ENCODE measurements around the gene ELAVL1. TPM values are rescaled to one million over a fixed set of nuclear protein-coding genes. Genes with fewer than 3 reads are reported as not detected.

ELAVL1 gene
- total and polyA plus RNA-seq, 2 of the 13 experiments (the other 11 are each of a cell fraction or from before 2014, with no cell fraction given), result 27.9 to 38.4 TPM

GRCh38 chr19:7943444-7944176, 61.8 kb downstream of the ELAVL1 start, which contains the start of gene TIMM44 (continued):
- peak; percentile 96 for TF ChIP-seq KDM2A (CRISPR knock-in tag; IDR thresholded peaks at IDR 0.05; ENCODE audit: borderline replicate concordance, low read depth)
- peak; percentile 89 for TF ChIP-seq BRD4 (CRISPR knock-in tag; IDR thresholded peaks at IDR 0.05)
- TF ChIP-seq ZNF879 (CRISPR knock-in tag; IDR thresholded peaks at IDR 0.05), result no peak
- peak; percentile 72 for TF ChIP-seq ZNF574 (CRISPR knock-in tag; IDR thresholded peaks at IDR 0.05)
- no peak for TF ChIP-seq ZBTB10 (CRISPR knock-in tag; IDR thresholded peaks at IDR 0.05; ENCODE audit: borderline replicate concordance)
- no peak; the same call in 1 of the 2 replicates for TF ChIP-seq ZFAT (CRISPR knock-in tag; conservative IDR thresholded peaks at IDR 0.05)
- TF ChIP-seq NBN (conservative IDR thresholded peaks at IDR 0.05), result no peak
- TF ChIP-seq ZNF792 (CRISPR knock-in tag; IDR thresholded peaks at IDR 0.05), result peak; percentile 62; the same call in 1 of the 2 replicates
- no peak; the same call in 1 of the 2 replicates for TF ChIP-seq FOXA3 (CRISPR knock-in tag; IDR thresholded peaks at IDR 0.05)
- peak; percentile 51; the same call in 1 of the 2 replicates for TF ChIP-seq ZBTB20 (CRISPR knock-in tag; IDR thresholded peaks at IDR 0.05; ENCODE audit: borderline replicate concordance, low read depth)
- TF ChIP-seq MAF1 (CRISPR knock-in tag; IDR thresholded peaks at IDR 0.05; ENCODE audit: borderline replicate concordance), result peak; percentile 69; the same call in 1 of the 2 replicates
- TF ChIP-seq SMARCC2 (IDR thresholded peaks at IDR 0.05), result no peak
- TF ChIP-seq ZFY (CRISPR knock-in tag; IDR thresholded peaks at IDR 0.05), result peak; percentile 93
- no peak for TF ChIP-seq ZNF205 (CRISPR knock-in tag; IDR thresholded peaks at IDR 0.05)
- no peak; the same call in 1 of the 2 replicates for TF ChIP-seq RCOR2 (CRISPR knock-in tag; IDR thresholded peaks at IDR 0.05)
- TF ChIP-seq KAT2B (IDR thresholded peaks at IDR 0.05; ENCODE audit: borderline replicate concordance, low read depth, low read length), result no peak
- no peak; the same call in 1 of the 2 replicates for TF ChIP-seq ZBTB33 (CRISPR knock-in tag; IDR thresholded peaks at IDR 0.05)
- TF ChIP-seq HMG20A (CRISPR knock-in tag; IDR thresholded peaks at IDR 0.05; ENCODE audit: borderline replicate concordance), result no peak
- no peak for TF ChIP-seq RBAK (CRISPR knock-in tag; IDR thresholded peaks at IDR 0.05)
- peak; percentile 71; the same call in 1 of the 2 replicates for TF ChIP-seq CCDC6 (CRISPR knock-in tag; IDR thresholded peaks at IDR 0.05)
- TF ChIP-seq ZBTB39 (CRISPR knock-in tag; IDR thresholded peaks at IDR 0.05), result no peak
- no peak for TF ChIP-seq NPAS2 (CRISPR knock-in tag; IDR thresholded peaks at IDR 0.05; ENCODE audit: borderline replicate concordance)
